ENCODE data around the gene C11orf86. TPM values are rescaled to one million over a fixed set of nuclear protein-coding genes. Genes with fewer than 3 reads are reported as not detected.

C11orf86 gene
- total and polyA plus RNA-seq, 2 of the 8 experiments (the other 6 are each of a cell fraction or from before 2014, with no cell fraction given): 0.91 to 0.97 TPM

DNA sequence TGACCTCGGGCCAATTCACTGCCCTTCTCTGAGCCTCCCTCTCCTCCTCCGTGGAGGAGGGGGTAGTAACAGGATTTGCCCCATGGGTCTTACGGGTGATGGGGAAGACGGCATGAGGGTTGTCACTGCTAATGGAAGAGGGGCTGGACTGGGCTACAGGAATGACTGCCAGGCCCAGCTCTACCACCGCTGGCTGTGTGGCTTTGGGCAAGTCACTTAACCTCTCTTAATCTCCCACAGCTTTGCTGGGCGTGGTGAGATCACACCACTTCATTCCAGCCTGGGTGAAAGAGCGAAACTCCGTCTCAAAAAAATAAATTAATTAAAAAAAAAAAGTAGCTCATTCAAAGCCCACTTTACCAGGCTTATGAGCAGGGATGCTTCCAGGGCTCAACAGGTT is 50.6 kb downstream of the C11orf86 start (continued):
- no peak for TF ChIP-seq CHD7 (IDR thresholded peaks at IDR 0.05; ENCODE audit: insufficient replicate concordance, low read length)
- TF ChIP-seq RAD21 (IDR thresholded peaks at IDR 0.05 in 1 of 2, conservative IDR thresholded peaks at IDR 0.05 in 1 of 2; ENCODE audit: low read depth in 2 of 2, low read length in 2 of 2): no peak
- no peak for TF ChIP-seq EP300 (IDR thresholded peaks at IDR 0.05; ENCODE audit: borderline replicate concordance in 1 of 2, low read depth in 2 of 2, low read length in 2 of 2)
- no peak for TF ChIP-seq SIX5 (IDR thresholded peaks at IDR 0.05; ENCODE audit: low read depth, low read length)
- no peak for TF ChIP-seq SIRT6 (IDR thresholded peaks at IDR 0.05; ENCODE audit: low read length)
- no peak for TF ChIP-seq KDM5A (IDR thresholded peaks at IDR 0.05; ENCODE audit: low read length)
- no peak for TF ChIP-seq KDM1A (IDR thresholded peaks at IDR 0.05; ENCODE audit: borderline replicate concordance, low read length)
